SK-N-SH treated with all-trans-retinoic acid at 6 μM for 48 hours (cell line): Measurements from ENCODE around the gene SLC35F5.
"Not testable (repeated sequence)": the region's sequence is repeated elsewhere in the genome, so short reads cannot be mapped to it uniquely, and the experiment has no call there.

Experiments
- ATAC-seq: fragments of 200-7000 bp; cut with Tn5 transposase; 3 replicates; pipeline ENCODE4 v1.9.1; 2020; ENCODE audit warnings: mild to moderate bottlenecking, moderate library complexity
- ARNTL ChIP-seq: fragments of 450-650 bp; formaldehyde crosslinking; IDR thresholded peaks from 2 replicates; pipeline ENCODE4 v1.5.0; 2020; ENCODE audit warnings: low read depth, mild to moderate bottlenecking, moderate library complexity, borderline replicate concordance
- BACH2 ChIP-seq: fragments of 250-450 bp; sonication (Bioruptor Pico); IDR thresholded peaks from 2 replicates; pipeline ENCODE4 v1.9.0; 2021; ENCODE audit warnings: mild to moderate bottlenecking, borderline replicate concordance
- CREB5 ChIP-seq: fragments of 250-450 bp; sonication (Bioruptor Pico); IDR thresholded peaks from 2 replicates; pipeline ENCODE4 v1.5.1; 2020; ENCODE audit warnings: low read depth, mild to moderate bottlenecking, moderate library complexity
- ESRRG ChIP-seq: fragments of 250-450 bp; sonication (Bioruptor Pico); IDR thresholded peaks from 2 replicates; pipeline ENCODE4 v1.6.1; 2021; ENCODE audit warnings: mild to moderate bottlenecking
- GLIS3 ChIP-seq: fragments of 250-450 bp; sonication (Bioruptor Pico); IDR thresholded peaks from 2 replicates; pipeline ENCODE4 v1.5.0; 2020; ENCODE audit warnings: mild to moderate bottlenecking, moderate library complexity
- ISL1 ChIP-seq: fragments of 250-450 bp; sonication (Bioruptor Pico); IDR thresholded peaks from 2 replicates; pipeline ENCODE4 v2.1.2; 2022; ENCODE audit warnings: mild to moderate bottlenecking, moderate library complexity
- OSR1 ChIP-seq: fragments of 250-450 bp; sonication (Bioruptor Pico); IDR thresholded peaks from 2 replicates; pipeline ENCODE4 v1.8.0; 2022; ENCODE audit warnings: moderate library complexity, mild to moderate bottlenecking, inconsistent platforms
- RARB ChIP-seq: fragments of 250-450 bp; sonication (Bioruptor Pico); IDR thresholded peaks from 2 replicates; pipeline ENCODE4 v1.8.0; 2021; ENCODE audit warnings: mild to moderate bottlenecking, moderate library complexity
- SNAI2 ChIP-seq: fragments of 250-450 bp; sonication (Bioruptor Pico); IDR thresholded peaks from 2 replicates; pipeline ENCODE4 v1.5.0; 2020; ENCODE audit warnings: mild to moderate bottlenecking, moderate library complexity
- TOX ChIP-seq: fragments of 250-450 bp; sonication (Bioruptor Pico); IDR thresholded peaks from 2 replicates; pipeline ENCODE4 v1.8.0; 2021; ENCODE audit warnings: mild to moderate bottlenecking, moderate library complexity, borderline replicate concordance
- ZC3H10 ChIP-seq: fragments of 250-450 bp; sonication (Bioruptor Pico); IDR thresholded peaks from 2 replicates; pipeline ENCODE4 v1.5.1; 2021; ENCODE audit warnings: mild to moderate bottlenecking, moderate library complexity
- ZNF565 ChIP-seq: fragments of 450-650 bp; formaldehyde crosslinking; conservative IDR thresholded peaks from 2 replicates; pipeline ENCODE4 v1.5.0; 2020; ENCODE audit warnings: low read depth, mild to moderate bottlenecking, moderate library complexity
- ZNF70 ChIP-seq: fragments of 450-650 bp; formaldehyde crosslinking; IDR thresholded peaks from 2 replicates; pipeline ENCODE4 v1.5.0; 2020; ENCODE audit warnings: mild to moderate bottlenecking, moderate library complexity
- ZNF8 ChIP-seq: fragments of 450-650 bp; formaldehyde crosslinking; IDR thresholded peaks from 2 replicates; pipeline ENCODE4 v1.5.0; 2020; ENCODE audit warnings: mild to moderate bottlenecking, moderate library complexity
- TF ChIP-seq, protein P1 (sequence below): fragments of 250-450 bp; sonication (Bioruptor Pico); IDR thresholded peaks from 2 replicates; pipeline ENCODE4 v1.8.0; 2020; ENCODE audit warnings: mild to moderate bottlenecking, moderate library complexity, borderline replicate concordance
- TF ChIP-seq, protein P2 (sequence below): fragments of 250-450 bp; sonication (Bioruptor Pico); IDR thresholded peaks from 2 replicates; pipeline ENCODE4 v1.8.0; 2021; ENCODE audit warnings: low read depth, mild to moderate bottlenecking, moderate library complexity, borderline replicate concordance
- TF ChIP-seq, protein P3 (sequence below): fragments of 250-450 bp; sonication (Bioruptor Pico); IDR thresholded peaks from 2 replicates; pipeline ENCODE4 v1.5.1; 2021; ENCODE audit warnings: mild to moderate bottlenecking, moderate library complexity

SLC35F5 gene

DNA sequence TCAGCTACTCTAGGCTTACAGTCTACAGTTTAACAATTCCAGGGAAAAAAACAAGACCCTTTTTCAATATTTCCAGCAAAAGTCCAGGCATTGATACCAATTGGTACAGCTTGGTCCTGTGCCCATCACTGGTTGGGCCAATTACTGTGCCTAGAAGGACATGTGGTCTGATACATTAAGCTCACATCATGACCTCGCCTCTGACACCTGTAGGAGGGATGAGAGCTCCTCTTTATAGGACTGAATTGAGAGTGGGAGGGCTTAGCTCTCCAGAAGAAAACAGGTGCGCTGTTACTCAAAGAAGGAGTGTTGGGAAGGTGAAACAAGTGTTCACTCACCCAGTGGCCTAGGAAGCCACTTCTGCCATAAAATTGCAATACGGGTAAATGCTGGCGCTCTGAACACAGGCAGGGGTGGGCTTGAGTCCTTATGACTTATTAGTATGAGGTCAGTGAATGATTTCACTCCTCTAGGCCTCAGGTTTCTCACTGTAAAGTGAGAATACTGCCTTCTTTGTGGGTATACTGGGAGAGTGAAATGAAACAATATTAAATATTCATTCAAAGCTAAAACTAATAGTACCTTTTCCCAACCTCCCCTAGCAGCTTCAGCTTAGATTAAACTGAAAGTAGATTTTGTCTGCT, 79.7 kb downstream of the SLC35F5 start:
- ATAC-seq: no peak

GRCh38 chr2:113675875-113676274, 80.6 kb downstream of the SLC35F5 start:
- ATAC-seq: no peak
- no peak for TF ChIP-seq SNAI2 (CRISPR knock-in tag)
- TF ChIP-seq ISL1 (CRISPR knock-in tag): no peak
- TF ChIP-seq ZC3H10: no peak
- TF ChIP-seq ARNTL: no peak
- TF ChIP-seq, protein P1, sequence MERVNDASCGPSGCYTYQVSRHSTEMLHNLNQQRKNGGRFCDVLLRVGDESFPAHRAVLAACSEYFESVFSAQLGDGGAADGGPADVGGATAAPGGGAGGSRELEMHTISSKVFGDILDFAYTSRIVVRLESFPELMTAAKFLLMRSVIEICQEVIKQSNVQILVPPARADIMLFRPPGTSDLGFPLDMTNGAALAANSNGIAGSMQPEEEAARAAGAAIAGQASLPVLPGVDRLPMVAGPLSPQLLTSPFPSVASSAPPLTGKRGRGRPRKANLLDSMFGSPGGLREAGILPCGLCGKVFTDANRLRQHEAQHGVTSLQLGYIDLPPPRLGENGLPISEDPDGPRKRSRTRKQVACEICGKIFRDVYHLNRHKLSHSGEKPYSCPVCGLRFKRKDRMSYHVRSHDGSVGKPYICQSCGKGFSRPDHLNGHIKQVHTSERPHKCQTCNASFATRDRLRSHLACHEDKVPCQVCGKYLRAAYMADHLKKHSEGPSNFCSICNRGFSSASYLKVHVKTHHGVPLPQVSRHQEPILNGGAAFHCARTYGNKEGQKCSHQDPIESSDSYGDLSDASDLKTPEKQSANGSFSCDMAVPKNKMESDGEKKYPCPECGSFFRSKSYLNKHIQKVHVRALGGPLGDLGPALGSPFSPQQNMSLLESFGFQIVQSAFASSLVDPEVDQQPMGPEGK (CRISPR knock-in tag): no peak
- TF ChIP-seq ZNF565 (CRISPR knock-in tag): no peak
- TF ChIP-seq ESRRG: no peak
- TF ChIP-seq ZNF70 (CRISPR knock-in tag): no peak
- TF ChIP-seq ZNF8 (CRISPR knock-in tag): no peak

More for the DNA sequence above, 79.7 kb downstream of the SLC35F5 start:
- TF ChIP-seq ISL1 (CRISPR knock-in tag) (no peak), CREB5 (CRISPR knock-in tag) (no peak), ZNF565 (CRISPR knock-in tag) (no peak)

- no peak for ATAC-seq
- TF ChIP-seq ZC3H10 (no peak), GLIS3 (CRISPR knock-in tag) (no peak), ZNF565 (CRISPR knock-in tag) (no peak), OSR1 (no peak), BACH2 (CRISPR knock-in tag) (no peak), TOX (no peak), RARB (CRISPR knock-in tag) (no peak)
- TF ChIP-seq, protein P2, sequence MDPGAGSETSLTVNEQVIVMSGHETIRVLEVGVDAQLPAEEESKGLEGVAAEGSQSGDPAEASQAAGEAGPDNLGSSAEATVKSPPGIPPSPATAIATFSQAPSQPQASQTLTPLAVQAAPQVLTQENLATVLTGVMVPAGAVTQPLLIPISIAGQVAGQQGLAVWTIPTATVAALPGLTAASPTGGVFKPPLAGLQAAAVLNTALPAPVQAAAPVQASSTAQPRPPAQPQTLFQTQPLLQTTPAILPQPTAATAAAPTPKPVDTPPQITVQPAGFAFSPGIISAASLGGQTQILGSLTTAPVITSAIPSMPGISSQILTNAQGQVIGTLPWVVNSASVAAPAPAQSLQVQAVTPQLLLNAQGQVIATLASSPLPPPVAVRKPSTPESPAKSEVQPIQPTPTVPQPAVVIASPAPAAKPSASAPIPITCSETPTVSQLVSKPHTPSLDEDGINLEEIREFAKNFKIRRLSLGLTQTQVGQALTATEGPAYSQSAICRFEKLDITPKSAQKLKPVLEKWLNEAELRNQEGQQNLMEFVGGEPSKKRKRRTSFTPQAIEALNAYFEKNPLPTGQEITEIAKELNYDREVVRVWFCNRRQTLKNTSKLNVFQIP (CRISPR knock-in tag): no peak
- TF ChIP-seq, protein P1 (CRISPR knock-in tag): no peak
- TF ChIP-seq, protein P3, sequence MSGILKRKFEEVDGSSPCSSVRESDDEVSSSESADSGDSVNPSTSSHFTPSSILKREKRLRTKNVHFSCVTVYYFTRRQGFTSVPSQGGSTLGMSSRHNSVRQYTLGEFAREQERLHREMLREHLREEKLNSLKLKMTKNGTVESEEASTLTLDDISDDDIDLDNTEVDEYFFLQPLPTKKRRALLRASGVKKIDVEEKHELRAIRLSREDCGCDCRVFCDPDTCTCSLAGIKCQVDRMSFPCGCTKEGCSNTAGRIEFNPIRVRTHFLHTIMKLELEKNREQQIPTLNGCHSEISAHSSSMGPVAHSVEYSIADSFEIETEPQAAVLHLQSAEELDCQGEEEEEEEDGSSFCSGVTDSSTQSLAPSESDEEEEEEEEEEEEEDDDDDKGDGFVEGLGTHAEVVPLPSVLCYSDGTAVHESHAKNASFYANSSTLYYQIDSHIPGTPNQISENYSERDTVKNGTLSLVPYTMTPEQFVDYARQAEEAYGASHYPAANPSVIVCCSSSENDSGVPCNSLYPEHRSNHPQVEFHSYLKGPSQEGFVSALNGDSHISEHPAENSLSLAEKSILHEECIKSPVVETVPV (CRISPR knock-in tag): no peak
These were observed 84.0 kb downstream of the SLC35F5 start for GRCh38 chr2:113672326-113672932.

GRCh38 chr2:113669013-113669412, 87.4 kb downstream of the SLC35F5 start:
- ATAC-seq: not testable (repeated sequence)

DNA sequence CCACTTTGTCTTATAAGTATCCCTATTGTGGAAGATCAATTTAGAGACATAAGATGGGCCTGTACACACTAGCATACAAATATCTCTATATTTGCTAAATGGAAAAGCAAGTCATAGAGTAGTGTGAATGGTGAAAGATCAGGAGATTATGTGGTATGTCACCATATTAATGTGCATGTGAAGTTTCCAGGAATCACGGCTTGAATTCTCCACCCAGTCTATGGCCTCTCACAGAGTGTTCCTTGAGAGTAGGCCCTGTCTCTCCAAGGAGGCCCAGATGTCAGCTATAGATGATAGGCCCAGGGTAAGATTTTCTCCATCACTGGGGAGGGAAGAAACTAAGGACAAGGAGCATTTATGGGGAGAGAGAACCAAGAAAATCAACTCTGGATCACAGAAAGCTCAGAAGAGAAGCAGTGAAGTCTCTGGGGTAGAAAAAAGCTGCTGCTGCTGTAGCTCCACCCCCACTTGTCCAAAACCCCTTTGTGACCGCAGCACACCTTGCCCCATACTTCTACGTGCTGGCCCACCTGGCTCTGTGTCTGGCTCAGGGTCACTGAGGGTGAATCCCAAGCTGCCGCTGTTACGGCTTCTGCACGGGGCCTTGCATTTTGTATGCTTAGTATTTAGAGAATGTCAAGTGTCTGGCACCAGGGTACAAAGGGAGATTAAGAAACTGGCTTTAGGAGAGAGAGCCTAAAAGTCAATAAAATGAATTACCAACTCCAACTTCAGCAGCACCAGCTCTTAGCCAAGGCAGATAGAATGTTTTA, 91.5 kb downstream of the SLC35F5 start:
- ATAC-seq: not testable (repeated sequence)

- ATAC-seq: not testable (repeated sequence)
These were observed 93.0 kb downstream of the SLC35F5 start for GRCh38 chr2:113663285-113664060.
